K562 (cell line): ENCODE results near the gene TIMP2. TPM values are rescaled to one million over a fixed set of nuclear protein-coding genes. Genes with fewer than 3 reads are reported as not detected.
"Not testable (repeated sequence)": the region's sequence is repeated elsewhere in the genome, so short reads cannot be mapped to it uniquely, and the experiment has no call there.

Experiments used
- ATAC-seq: fragments of 200-7000 bp; cut with Tn5 transposase; 3 replicates; pipeline ENCODE4 v1.9.1; 2020; ENCODE audit warnings: moderate library complexity
- BruUV-seq: library from RNA; stranded (reverse); fragments of 400-500 nt; replicated peaks from 2 replicates; lab custom pipeline; 2021; lab: Mats Ljungman, UMichigan
- CTCF ChIA-PET: fragments of 300-600 bp; formaldehyde crosslinking; extraction: SDS; loops from one replicate; lab custom pipeline; 2021; ENCODE audit warnings: low intra/inter-chr PET ratio; lab: Yijun Ruan, JAX
- POLR2A ChIA-PET: fragments of 300-600, 350-650 bp; sonication (Branson Sonifier 250); formaldehyde crosslinking; extraction: SDS; loops from one replicate; lab custom pipeline; 2021; ENCODE audit warnings: antibody characterized with exemption, inconsistent platforms; lab: Yijun Ruan, JAX
- DNase-seq, 4 experiments: peaks; one replicate each; pipeline versions ENCODE4 v3.0.0 to v3.0.0-alpha.2; 2011 to 2018; ENCODE audit warnings: low spot score in 3 of 4, mixed read lengths in 3 of 4; ENCODE audit errors: extremely low read depth in 1 of 4
- FAIRE-seq: peaks from 2 replicates; lab custom pipeline; 2011; peaks lifted over from hg19 to GRCh38; lab: Jason Lieb, UNC
- H2AFZ ChIP-seq: 2 replicates; pipeline ENCODE4 v1.6.0; 2011; ENCODE audit warnings: low read depth, low read length, control low read depth, inconsistent platforms
- H3K27ac ChIP-seq: fragments of 200-600 bp; 3 replicates; pipeline ENCODE4 v1.8.0; 2011; ENCODE audit warnings: low read depth, mild to moderate bottlenecking, control low read depth, inconsistent platforms, low read length, moderate library complexity, mixed read lengths; ENCODE audit errors: extremely low read depth
- H3K27me3 ChIP-seq, 2 experiments: fragments of 300-600 bp in 1 of 2; 2 replicates in 1 of 2; 3 replicates in 1 of 2; pipeline versions ENCODE4 v1.6.0 to v1.8.0; 2011; ENCODE audit warnings: inconsistent platforms in 2 of 2, low read length in 2 of 2, mild to moderate bottlenecking in 1 of 2, mixed read lengths in 1 of 2, moderate library complexity in 1 of 2; ENCODE audit not compliant: control insufficient read depth in 2 of 2, insufficient read depth in 2 of 2
- H3K36me3 ChIP-seq: fragments of 300-600 bp; 3 replicates; pipeline ENCODE4 v1.8.0; 2011; ENCODE audit warnings: mild to moderate bottlenecking, low read length, inconsistent platforms; ENCODE audit not compliant: control insufficient read depth, insufficient read depth
- H3K4me1 ChIP-seq, 2 experiments: fragments of 200-600 bp in 1 of 2; replicated peaks in 1 of 2; 2 replicates in 1 of 2; 3 replicates in 1 of 2; pipeline versions ENCODE4 v1.5.1 to v1.8.0; 2011; ENCODE audit warnings: inconsistent platforms in 2 of 2, low read length in 2 of 2, mild to moderate bottlenecking in 1 of 2, mixed read lengths in 1 of 2, moderate library complexity in 1 of 2; ENCODE audit not compliant: control insufficient read depth in 2 of 2, insufficient read depth in 2 of 2
- H3K4me2 ChIP-seq: 2 replicates; pipeline ENCODE4 v1.6.1; 2011; ENCODE audit warnings: low read length, control low read depth, inconsistent platforms, mixed read lengths; ENCODE audit not compliant: insufficient read depth
- H3K4me3 ChIP-seq: fragments of 200-600 bp; sonication (generic), shearing (Covaris generic); 2 replicates; pipeline ENCODE4 v1.5.1; 2016; ENCODE audit warnings: control low read depth, inconsistent platforms
- H3K79me2 ChIP-seq: fragments of 200-600 bp; 3 replicates; pipeline ENCODE4 v1.8.0; 2011; ENCODE audit warnings: low read length, inconsistent platforms; ENCODE audit not compliant: control insufficient read depth, insufficient read depth
- H3K9ac ChIP-seq, 2 experiments: 2 replicates each; pipeline versions ENCODE4 v1.6.0 to v1.6.1; 2011; ENCODE audit warnings: low read depth in 2 of 2, low read length in 2 of 2, control low read depth in 1 of 2, inconsistent platforms in 1 of 2, mild to moderate bottlenecking in 1 of 2, mixed read lengths in 1 of 2; ENCODE audit not compliant: insufficient read depth in 1 of 2
- H3K9me1 ChIP-seq: one replicate; pipeline ENCODE4 v1.6.0; 2011; ENCODE audit warnings: inconsistent platforms, mild to moderate bottlenecking, low read length, moderate library complexity; ENCODE audit not compliant: control insufficient read depth, insufficient read depth
- H3K9me3 ChIP-seq: replicated peaks from 2 replicates; pipeline ENCODE4 v1.5.1; 2011; ENCODE audit warnings: low read depth, low read length, inconsistent platforms; ENCODE audit not compliant: control insufficient read depth, insufficient read depth
- H4K20me1 ChIP-seq: replicated peaks from 2 replicates; pipeline ENCODE4 v1.6.1; 2011; ENCODE audit warnings: low read length, inconsistent platforms, mixed read lengths; ENCODE audit not compliant: control insufficient read depth, insufficient read depth
- BCOR ChIP-seq: fragments of 450-650 bp; IDR thresholded peaks from 2 replicates; pipeline ENCODE4 v1.6.1; 2016
- GABPA ChIP-seq: fragments of 200-800 bp; sonication (Bioruptor generic); conservative IDR thresholded peaks from 2 replicates; pipeline ENCODE4 v1.6.1; 2016; ENCODE audit warnings: low read depth, missing genetic modification characterization, missing compliant biosample characterization
- ZNF217 ChIP-seq: sonication (generic); formaldehyde crosslinking; IDR thresholded peaks from 2 replicates; pipeline ENCODE4 v1.8.0; 2022; ENCODE audit warnings: mild to moderate bottlenecking, missing genetic modification reagents
- WGBS: fragments of 100-300 bp; shearing (Covaris generic); methylation state at CpG from one replicate; pipeline ENCODE4 v1.1.6; 2016; ENCODE audit warnings: low coverage, mixed read lengths; ENCODE audit not compliant: insufficient coverage; ENCODE audit errors: missing lambda C conversion rate; 5-methylcytosine and 5-hydroxymethylcytosine counted together
- in situ Hi-C: fragments of 300-500 bp; cut with MboI; formaldehyde crosslinking; loops from 4 replicates; pipeline ENCODE4 v1.15.0; 2018; ENCODE audit warnings: inconsistent platforms, mixed read lengths
- intact Hi-C: fragments of 100-400 bp; cut with micrococcal nuclease; formaldehyde crosslinking; loops from 2 replicates; pipeline ENCODE4 v1.14.2; 2022
- polyA plus RNA-seq, 8 experiments: library from polyadenylated mRNA; depleted of rRNA in 4 of 8; stranded (reverse) in 5 of 8; unstranded in 3 of 8; fragments of >200 nt; fragmentation: Nextera tagmentation in 2 of 8; fragmentation: Illumina TruSeq in 1 of 8; extraction: Ambion mirVana in 2 of 8; extraction: Trizol in 1 of 8; gene quantifications; 2 replicates each; pipeline versions ENCODE4 v1.2.1 to v1.2.3, GENCODE V29; 2011 to 2014; ENCODE audit warnings: inconsistent platforms in 1 of 8, missing spikeins in 1 of 8
- total RNA-seq, 7 experiments: library from RNA; depleted of rRNA in 6 of 7; stranded (reverse); fragments of >200 nt in 6 of 7; fragmentation: Illumina TruSeq in 2 of 7; extraction: Trizol in 2 of 7; gene quantifications; 2 replicates each; pipeline versions ENCODE4 v1.2.1 to v1.2.3, GENCODE V29; 2011 to 2021; ENCODE audit warnings: low replicate concordance in 1 of 7

Gene TIMP2
- total and polyA plus RNA-seq, 9 of the 15 experiments (the other 6 are each of a cell fraction or from before 2014, with no cell fraction given) = 0.55 TPM; not detected in 8

- 7% methylated on average over 7 of the region's 8 CpGs for WGBS
- POLR2A ChIA-PET, H3K9ac ChIP-seq, in situ Hi-C loops, H3K27ac ChIP-seq, FAIRE-seq, H3K79me2 ChIP-seq, H3K36me3 ChIP-seq, DNase-seq, H2AFZ ChIP-seq, H3K4me2 ChIP-seq, H3K9me3 ChIP-seq, H3K9me1 ChIP-seq, CTCF ChIA-PET, ATAC-seq, H3K4me3 ChIP-seq, BruUV-seq, intact Hi-C loops: not testable (repeated sequence)
- peaks cover 13% of the 10 kb centered on the region; the same call in 1 of the 2 replicates for H4K20me1 ChIP-seq
- H3K27me3 ChIP-seq = peaks cover 31 to 82% of the 10 kb centered on the region in 2 experiments
- peaks cover 7 to 10% of the 10 kb centered on the region in 2 experiments; a peak in 4 of 5 replicates for H3K4me1 ChIP-seq
Observed at GRCh38 chr17:78962984-78963348, 37.8 kb upstream of the TIMP2 start.

- Histone ChIP-seq H3K4me2 (no peak overlapping the region), H3K27ac (no peak overlapping the region), H3K4me1 (peaks cover 5 to 7% of the 10 kb centered on the region in 2 experiments; a peak in 4 of 5 replicates), H3K36me3 (no peaks in the 10 kb centered on the region), H3K9ac (no peak overlapping the region)
- in situ Hi-C loops = no loop called here
- no TSS peak for BruUV-seq
- ATAC-seq = no peak; the same call in 2 of the 3 replicates
- CTCF ChIA-PET = no interaction called here
- TF ChIP-seq BCOR (no peak), GABPA (tag) (no peak), ZNF217 (no peak)
- TF ChIP-seq, all 486 proteins: peak for 0
- FAIRE-seq (no peak), DNase-seq (no peak)
- H4K20me1 ChIP-seq = peaks cover 13% of the 10 kb centered on the region
- no peaks in the 10 kb centered on the region for H3K79me2 ChIP-seq
- WGBS = 7% methylated on average over 19 of the region's 19 CpGs
- H2AFZ ChIP-seq = no peak overlapping the region
- no peaks in the 10 kb centered on the region for H3K9me3 ChIP-seq
- no peak overlapping the region for H3K4me3 ChIP-seq
- POLR2A ChIA-PET = interaction anchor here (0.6 kb wide), 1 partner anchor 31 kb away, joined by 3 read pairs; no protein-coding TSS in a partner anchor
- H3K27me3 ChIP-seq = peaks cover 28 to 80% of the 10 kb centered on the region in 2 experiments; a peak in 4 of 5 replicates
- intact Hi-C loops = no loop called here
- no peaks in the 10 kb centered on the region for H3K9me1 ChIP-seq
Observed at GRCh38 chr17:78962345-78962983, 37.3 kb upstream of the TIMP2 start.
